Muscle of leg (tissue), 11 donors: ENCODE results near the gene PHF19. TPM values are rescaled to one million over a fixed set of nuclear protein-coding genes. Genes with fewer than 3 reads are reported as not detected.

Experiments used
- DNase-seq: peaks from one replicate; pipeline ENCODE4 v3.0.0; 2013
- H3K27ac ChIP-seq: one replicate; pipeline ENCODE4 v1.5.1; 2013; ENCODE audit warnings: mild to moderate bottlenecking, low read length, control low read depth
- H3K27me3 ChIP-seq: one replicate; pipeline ENCODE4 v1.6.1; 2013; ENCODE audit warnings: low read length; ENCODE audit not compliant: control insufficient read depth, insufficient read depth
- H3K36me3 ChIP-seq: one replicate; pipeline ENCODE4 v1.6.1; 2013; ENCODE audit warnings: low read length; ENCODE audit not compliant: control insufficient read depth, insufficient read depth
- H3K4me1 ChIP-seq: one replicate; pipeline ENCODE4 v1.6.1; 2013; ENCODE audit warnings: low read length; ENCODE audit not compliant: control insufficient read depth, insufficient read depth
- H3K4me3 ChIP-seq: one replicate; pipeline ENCODE4 v1.5.1; 2013; ENCODE audit warnings: low read length, control low read depth
- H3K9me3 ChIP-seq: replicated peaks from 2 replicates; pipeline ENCODE4 v1.6.1; 2013; ENCODE audit warnings: low read depth, low read length; ENCODE audit not compliant: control insufficient read depth
- WGBS: methylation state at CpG from one replicate; pipeline ENCODE4 v1.1.5; 2013; ENCODE audit warnings: missing lambda C conversion rate; ENCODE audit not compliant: insufficient coverage; 5-methylcytosine and 5-hydroxymethylcytosine counted together
- polyA plus RNA-seq, 8 donors: library from polyadenylated mRNA; unstranded; fragments of 120-200 nt; gene quantifications; one replicate each; pipeline versions ENCODE4 v1.2.1 to v1.2.3, GENCODE V29; 2013; ENCODE audit warnings: inconsistent platforms in 1 of 8, low replicate concordance in 1 of 8; ENCODE audit not compliant: insufficient read length in 8 of 8, insufficient read depth in 1 of 8
- total RNA-seq: library from RNA; stranded (reverse); fragments of 120-200 nt; gene quantifications from one replicate; pipeline ENCODE4 v1.2.4, GENCODE V29; 2013

PHF19 gene
- total and polyA plus RNA-seq, 9 donors: 31.5 to 41.0 (median 38.3) TPM

DNA sequence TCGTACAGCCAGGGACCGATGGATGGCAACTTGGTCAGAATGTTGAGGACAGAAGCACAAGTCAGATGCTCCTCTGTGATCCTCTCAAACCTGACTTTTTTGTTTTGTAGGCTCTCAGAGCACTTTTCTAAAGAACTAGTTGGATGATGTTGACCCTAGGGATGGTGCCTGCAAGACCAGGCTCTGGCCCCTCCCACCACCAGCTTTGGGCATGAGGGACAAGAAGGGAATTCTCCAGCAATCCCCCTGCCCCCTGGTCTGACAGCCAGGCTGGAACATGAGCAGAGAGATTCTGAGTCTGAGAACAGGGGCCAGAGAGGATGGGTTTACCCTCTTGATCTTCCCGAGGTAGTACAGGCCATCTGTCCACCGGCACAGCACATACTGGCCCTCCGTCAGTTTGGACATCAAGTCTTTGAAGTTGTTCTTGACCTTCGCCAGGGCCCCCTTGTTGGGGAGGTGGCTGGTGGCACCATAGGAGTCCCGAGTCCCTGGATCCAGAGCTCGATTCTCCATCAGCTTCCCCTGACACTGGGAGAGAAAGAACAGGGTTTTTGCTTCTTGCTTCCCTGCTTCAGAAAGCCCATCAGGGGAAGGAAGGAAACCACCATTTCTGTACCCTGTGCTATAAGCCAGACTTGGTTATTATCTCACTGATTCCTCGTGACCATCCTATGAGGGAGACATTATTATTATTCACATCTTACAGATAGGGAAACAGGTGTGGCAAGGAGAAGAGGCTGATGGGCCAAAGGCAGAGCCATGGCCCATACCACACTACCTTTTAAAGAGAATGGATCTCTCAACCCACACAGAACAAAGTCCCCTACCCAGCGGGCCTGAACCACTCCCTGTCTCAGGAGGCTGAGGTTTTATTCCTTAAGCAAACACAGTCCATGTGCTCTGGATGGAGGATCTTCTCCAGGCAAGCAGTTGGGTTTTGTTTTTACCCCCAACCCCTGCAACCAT is 2.5 kb downstream of the PHF19 start:
- H3K36me3 ChIP-seq: peaks cover 24% of the 10 kb centered on the region
- no peak for DNase-seq
- H3K27me3 ChIP-seq: peaks cover 3% of the 10 kb centered on the region
- H3K4me3 ChIP-seq: no peak overlapping the region
- no peak overlapping the region for H3K27ac ChIP-seq
- H3K4me1 ChIP-seq: peaks cover 29% of the 10 kb centered on the region
- H3K9me3 ChIP-seq: no peaks in the 10 kb centered on the region
- 88% methylated on average over 6 of the region's 10 CpGs for WGBS

DNA sequence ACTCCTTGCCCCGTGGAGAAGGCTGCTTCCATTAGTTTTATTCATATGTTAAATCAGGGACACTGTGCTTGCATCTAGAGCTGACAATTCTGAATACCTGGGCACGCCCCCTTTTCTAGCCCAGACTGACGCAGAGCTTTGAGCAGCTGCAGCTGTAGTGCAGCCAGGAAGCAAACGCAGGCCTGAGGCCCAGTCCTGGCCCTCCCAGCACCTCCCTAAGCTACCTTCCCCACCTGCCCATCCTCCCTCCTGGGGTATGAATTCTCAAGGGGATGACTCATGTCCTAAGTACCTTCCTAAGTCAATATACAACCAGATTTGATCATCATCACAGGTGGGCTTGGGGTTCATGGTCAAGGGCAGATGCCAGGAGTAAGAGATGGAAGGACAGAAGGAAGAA is 3.5 kb downstream of the PHF19 start:
- Histone ChIP-seq H3K27me3 (peaks cover 3% of the 10 kb centered on the region), H3K4me1 (peaks cover 34% of the 10 kb centered on the region), H3K36me3 (peaks cover 24% of the 10 kb centered on the region), H3K27ac (no peak overlapping the region), H3K9me3 (no peaks in the 10 kb centered on the region), H3K4me3 (no peak overlapping the region)
- DNase-seq: no peak
- WGBS: 67% methylated on average over 3 of the region's 4 CpGs

DNA sequence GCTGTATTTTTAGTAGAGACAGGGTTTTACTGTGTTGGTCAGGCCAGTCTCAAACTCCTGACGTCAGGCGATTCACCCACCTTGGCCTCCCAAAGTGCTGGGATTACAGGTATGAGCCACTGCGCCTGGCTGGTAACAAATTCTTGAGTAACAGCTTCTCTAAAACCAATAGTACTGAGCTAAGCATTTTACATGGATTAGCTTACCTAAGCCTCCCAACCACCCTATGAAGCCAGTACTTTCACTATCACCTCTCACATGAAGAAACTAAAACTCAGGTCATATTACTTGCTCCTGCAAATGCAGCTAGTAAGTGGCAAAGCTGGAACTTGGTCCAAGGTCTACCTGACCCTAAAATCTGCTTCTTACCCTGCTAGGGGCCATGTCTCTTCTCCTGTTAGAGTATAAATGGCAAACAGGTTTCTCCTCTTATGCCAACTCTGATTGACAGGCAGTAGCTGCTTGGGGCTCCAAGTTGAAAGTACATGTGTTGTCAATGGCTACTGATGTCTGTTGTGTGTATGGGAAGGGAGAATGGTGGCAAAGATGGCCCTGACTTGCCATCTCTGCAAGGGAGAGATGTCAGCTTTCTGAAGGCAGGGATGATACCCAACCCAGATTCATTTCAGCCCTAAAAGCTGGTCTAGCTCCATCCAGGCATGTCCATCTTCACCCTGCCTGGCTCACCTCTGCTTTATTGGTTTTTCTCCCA is 4.0 kb downstream of the PHF19 start:
- Histone ChIP-seq H3K27ac (no peak overlapping the region), H3K36me3 (peaks cover 24% of the 10 kb centered on the region), H3K4me3 (no peak overlapping the region), H3K4me1 (peaks cover 35% of the 10 kb centered on the region), H3K27me3 (no peaks in the 10 kb centered on the region), H3K9me3 (no peaks in the 10 kb centered on the region)
- DNase-seq: no peak
- WGBS: 90% methylated on average over 2 of the region's 3 CpGs

DNA sequence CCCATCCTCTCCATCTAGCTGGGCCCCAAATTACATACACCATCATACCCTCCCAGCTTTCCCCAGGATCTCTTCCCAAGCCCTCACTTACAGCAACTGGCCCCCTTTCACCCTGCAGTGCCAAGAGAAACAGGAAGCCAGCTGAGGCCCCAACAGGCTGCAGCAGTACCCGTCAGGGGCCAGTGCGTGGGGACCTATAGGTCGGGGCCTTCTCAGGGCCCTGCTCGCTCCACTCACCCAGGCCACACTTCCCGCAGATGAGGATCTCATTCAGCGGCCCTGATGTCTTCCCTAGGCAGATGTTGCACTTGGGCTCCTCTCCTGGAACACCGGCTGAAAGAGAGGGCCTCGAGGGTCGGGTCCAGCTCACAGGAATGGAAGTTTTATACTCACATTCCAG is 6.8 kb downstream of the PHF19 start:
- 54% methylated on average over 9 of the region's 9 CpGs for WGBS
- no peaks in the 10 kb centered on the region for H3K27me3 ChIP-seq
- H3K36me3 ChIP-seq: peaks cover 48% of the 10 kb centered on the region
- H3K4me3 ChIP-seq: no peak overlapping the region
- H3K9me3 ChIP-seq: no peaks in the 10 kb centered on the region
- peak; percentile 19 for DNase-seq
- peaks cover 25% of the 10 kb centered on the region for H3K4me1 ChIP-seq
- no peak overlapping the region for H3K27ac ChIP-seq

DNA sequence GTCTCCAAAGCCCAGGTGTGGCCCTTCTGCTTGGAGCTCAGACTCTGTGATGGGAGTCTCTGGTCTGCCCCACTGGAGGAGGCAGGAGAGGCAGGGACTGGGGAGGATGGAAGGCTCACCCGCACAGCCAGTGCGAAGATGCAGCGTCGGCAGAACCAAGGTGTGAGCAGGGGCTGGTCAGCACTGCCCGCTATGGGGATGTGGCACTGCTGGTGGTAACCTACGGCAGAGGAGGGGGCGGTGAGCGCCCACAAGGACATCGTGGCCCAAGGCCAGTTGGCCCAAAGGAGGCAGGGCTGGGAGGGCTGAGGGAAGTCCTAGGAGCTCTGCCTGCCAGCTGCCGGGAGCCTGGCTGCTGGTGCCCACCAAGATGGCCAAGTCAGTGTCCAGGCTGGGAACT is 7.3 kb downstream of the PHF19 start:
- 87% methylated on average over 9 of the region's 10 CpGs for WGBS
- Histone ChIP-seq H3K27me3 (no peaks in the 10 kb centered on the region), H3K9me3 (no peaks in the 10 kb centered on the region), H3K27ac (peak overlapping the region; percentile 90), H3K4me1 (peaks cover 25% of the 10 kb centered on the region), H3K4me3 (no peak overlapping the region), H3K36me3 (peaks cover 49% of the 10 kb centered on the region)
- DNase-seq: peak; percentile 27

DNA sequence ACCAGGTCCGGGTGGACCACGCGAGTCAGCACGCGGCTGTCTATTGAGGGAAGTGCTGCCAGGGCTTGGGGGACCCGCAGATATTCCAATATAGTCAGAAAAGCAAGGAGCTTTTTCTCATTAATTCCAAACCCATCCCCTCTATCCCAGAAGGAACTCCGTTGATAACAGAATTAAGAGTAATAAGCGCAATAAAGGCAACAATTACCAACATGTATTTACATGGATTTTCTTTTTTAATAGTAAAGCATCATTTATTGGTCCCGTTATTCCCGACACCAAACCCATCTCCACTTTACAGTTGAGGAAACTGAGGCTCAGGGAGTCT is 7.7 kb downstream of the PHF19 start:
- WGBS: no CpG with 5 or more reads among the region's 10 CpGs
- H3K36me3 ChIP-seq: peaks cover 46% of the 10 kb centered on the region
- H3K27ac ChIP-seq: peak overlapping the region; percentile 90
- no peaks in the 10 kb centered on the region for H3K27me3 ChIP-seq
- no peaks in the 10 kb centered on the region for H3K9me3 ChIP-seq
- H3K4me3 ChIP-seq: peak overlapping the region; percentile 69
- peaks cover 25% of the 10 kb centered on the region for H3K4me1 ChIP-seq
- no peak for DNase-seq

DNA sequence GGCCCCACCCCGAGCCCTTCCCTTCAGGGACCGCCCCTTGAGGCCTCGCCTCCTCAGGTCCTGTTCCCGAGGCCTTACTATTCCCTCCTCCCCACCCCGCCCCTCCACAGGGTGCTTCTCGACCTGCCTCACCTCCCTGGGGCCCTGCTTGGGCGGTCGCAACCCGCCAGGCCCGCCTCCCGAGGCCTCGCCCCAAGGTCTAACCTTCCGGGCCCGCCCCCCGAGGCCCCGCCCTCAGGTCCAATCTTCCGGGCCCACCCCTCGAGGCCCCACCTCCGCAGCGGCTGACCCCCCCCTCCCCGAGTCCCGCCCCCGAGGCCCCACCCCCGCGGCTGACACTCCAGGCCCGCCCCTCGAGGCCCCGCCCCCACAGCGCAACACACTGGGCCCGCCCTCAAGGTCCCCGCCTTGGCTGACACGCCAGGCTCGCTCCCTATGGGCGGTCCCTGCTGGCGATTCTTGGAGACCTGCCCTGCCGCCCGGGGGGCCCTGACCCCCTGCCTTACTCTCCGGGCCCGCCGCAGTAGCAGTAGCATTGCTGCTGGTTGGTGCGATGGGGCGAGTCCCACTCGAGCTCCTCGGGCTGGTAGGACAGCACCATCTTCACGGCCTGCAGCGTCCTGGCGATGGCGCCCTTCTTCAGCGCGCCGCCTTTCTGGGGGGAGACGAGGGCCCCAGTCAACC is 8.2 kb downstream of the PHF19 start:
- Histone ChIP-seq H3K9me3 (no peaks in the 10 kb centered on the region), H3K27ac (peak overlapping the region; percentile 90), H3K4me1 (peaks cover 25% of the 10 kb centered on the region), H3K27me3 (no peaks in the 10 kb centered on the region), H3K36me3 (peaks cover 45% of the 10 kb centered on the region), H3K4me3 (peak overlapping the region; percentile 69)
- WGBS: 1% methylated on average over 36 of the region's 52 CpGs
- DNase-seq: peak; percentile 94

DNA sequence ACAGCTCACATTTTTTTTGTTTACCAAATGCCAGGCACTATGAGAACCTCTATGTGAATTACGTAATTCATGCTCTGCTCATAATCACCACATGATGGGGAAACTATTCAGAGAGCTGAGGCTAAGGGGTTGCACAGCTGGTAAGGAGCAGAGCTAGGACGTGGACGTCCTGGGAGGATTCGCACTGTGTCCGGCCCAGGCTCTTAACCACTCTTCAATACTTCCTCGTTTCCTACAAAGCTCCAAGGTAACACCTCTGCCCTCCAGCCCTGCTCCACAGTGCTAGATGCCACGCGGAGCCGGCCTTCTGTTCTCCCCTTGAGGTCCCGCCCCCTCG is 8.7 kb downstream of the PHF19 start:
- Histone ChIP-seq H3K4me3 (peak overlapping the region; percentile 54), H3K27ac (peak overlapping the region; percentile 90), H3K4me1 (peaks cover 25% of the 10 kb centered on the region), H3K9me3 (no peaks in the 10 kb centered on the region), H3K36me3 (peaks cover 45% of the 10 kb centered on the region), H3K27me3 (no peaks in the 10 kb centered on the region)
- DNase-seq: no peak
- WGBS: 13% methylated on average over 6 of the region's 11 CpGs

DNA sequence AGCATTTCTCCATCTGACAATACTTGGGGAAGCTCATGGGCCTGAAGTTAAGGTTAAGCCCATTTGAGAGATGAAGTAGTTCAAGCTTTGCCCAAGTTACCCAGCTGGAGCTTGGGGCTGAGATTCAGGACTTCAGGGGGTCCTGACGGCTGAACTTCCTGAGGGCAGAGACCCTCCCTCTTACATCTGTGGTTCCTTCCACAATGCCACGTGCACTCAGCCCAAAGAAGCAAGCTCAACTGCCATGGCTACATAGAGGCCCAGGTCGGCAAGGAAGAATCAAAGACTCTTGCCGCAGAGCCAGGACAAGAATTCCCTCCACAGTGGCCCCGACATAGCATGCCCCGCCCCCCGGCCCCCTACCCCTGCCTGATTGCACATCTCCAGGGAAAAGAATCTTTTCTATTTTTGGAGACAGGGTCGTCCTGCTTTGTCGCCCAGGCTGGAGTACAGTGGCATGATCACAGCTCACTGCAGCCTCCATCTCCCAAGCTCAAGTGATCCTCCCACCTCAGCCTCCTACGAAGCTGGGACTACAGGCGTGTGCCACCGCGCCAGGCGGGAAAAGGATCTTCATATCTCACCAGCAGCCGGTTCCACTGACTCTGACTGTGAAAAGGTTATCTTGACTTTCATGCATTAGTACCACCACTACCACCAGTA is 9.2 kb downstream of the PHF19 start:
- Histone ChIP-seq H3K27ac (peak overlapping the region; percentile 90), H3K27me3 (no peaks in the 10 kb centered on the region), H3K9me3 (no peaks in the 10 kb centered on the region), H3K4me1 (peaks cover 25% of the 10 kb centered on the region), H3K4me3 (peak overlapping the region; percentile 54), H3K36me3 (peaks cover 45% of the 10 kb centered on the region)
- WGBS: 66% methylated on average over 6 of the region's 15 CpGs
- no peak for DNase-seq
